Measurements from ENCODE around the gene PKP1.

DNA sequence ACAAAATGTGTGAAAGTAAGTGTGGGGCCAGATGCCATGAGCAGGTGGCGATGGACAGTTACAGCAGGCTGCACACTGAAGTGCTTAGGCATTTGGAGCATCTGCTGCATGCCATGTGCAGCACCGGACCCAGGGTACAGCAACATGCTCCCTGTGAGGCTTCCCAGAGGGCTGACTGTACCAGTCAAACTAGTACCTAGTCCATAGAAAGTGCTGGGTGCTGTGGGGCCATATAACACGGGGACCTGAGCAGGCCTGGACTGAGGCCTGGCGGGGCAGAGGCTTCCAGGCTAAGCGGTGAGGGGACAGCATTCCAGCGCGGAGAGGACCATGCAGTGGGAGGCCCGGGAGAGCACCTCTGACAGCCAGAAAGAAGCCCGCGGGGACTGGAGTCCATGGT, 29.9 kb upstream of the PKP1 start:
- TF ChIP-seq EZH2 (IDR thresholded peaks at IDR 0.05): no peak
- TF ChIP-seq, protein P1, sequence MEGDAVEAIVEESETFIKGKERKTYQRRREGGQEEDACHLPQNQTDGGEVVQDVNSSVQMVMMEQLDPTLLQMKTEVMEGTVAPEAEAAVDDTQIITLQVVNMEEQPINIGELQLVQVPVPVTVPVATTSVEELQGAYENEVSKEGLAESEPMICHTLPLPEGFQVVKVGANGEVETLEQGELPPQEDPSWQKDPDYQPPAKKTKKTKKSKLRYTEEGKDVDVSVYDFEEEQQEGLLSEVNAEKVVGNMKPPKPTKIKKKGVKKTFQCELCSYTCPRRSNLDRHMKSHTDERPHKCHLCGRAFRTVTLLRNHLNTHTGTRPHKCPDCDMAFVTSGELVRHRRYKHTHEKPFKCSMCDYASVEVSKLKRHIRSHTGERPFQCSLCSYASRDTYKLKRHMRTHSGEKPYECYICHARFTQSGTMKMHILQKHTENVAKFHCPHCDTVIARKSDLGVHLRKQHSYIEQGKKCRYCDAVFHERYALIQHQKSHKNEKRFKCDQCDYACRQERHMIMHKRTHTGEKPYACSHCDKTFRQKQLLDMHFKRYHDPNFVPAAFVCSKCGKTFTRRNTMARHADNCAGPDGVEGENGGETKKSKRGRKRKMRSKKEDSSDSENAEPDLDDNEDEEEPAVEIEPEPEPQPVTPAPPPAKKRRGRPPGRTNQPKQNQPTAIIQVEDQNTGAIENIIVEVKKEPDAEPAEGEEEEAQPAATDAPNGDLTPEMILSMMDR (IDR thresholded peaks at IDR 0.05): no peak
- TF ChIP-seq EZH2phosphoT487 (IDR thresholded peaks at IDR 0.05): no peak
